Measurements from ENCODE around the gene PLCL2.
A peak's percentile ranks its signal among the peaks of the same experiment; 100 is the strongest.
"Not testable (repeated sequence)": the region's sequence is repeated elsewhere in the genome, so short reads cannot be mapped to it uniquely, and the experiment has no call there.

The PLCL2 gene

GRCh38 chr3:16978234-16978920 lies 93.6 kb downstream of the PLCL2 start:
- DNase-seq: no peak

- no peak for DNase-seq
Measured at GRCh38 chr3:16978921-16979271, 94.1 kb downstream of the PLCL2 start.

- DNase-seq: not testable (repeated sequence)
Measured at GRCh38 chr3:16979769-16980515, 95.2 kb downstream of the PLCL2 start.

GRCh38 chr3:16980526-16980925 lies 95.8 kb downstream of the PLCL2 start:
- DNase-seq: not testable (repeated sequence)

- no peak for DNase-seq
Measured at GRCh38 chr3:16982460-16982859, 97.7 kb downstream of the PLCL2 start.

GRCh38 chr3:16985608-16986007 lies 100.9 kb downstream of the PLCL2 start:
- DNase-seq: no peak

- DNase-seq: no peak
Measured at GRCh38 chr3:16987141-16987540, 102.4 kb downstream of the PLCL2 start.

GRCh38 chr3:16990163-16990562 lies 105.4 kb downstream of the PLCL2 start:
- no peak for DNase-seq

- no peak for DNase-seq
Measured at GRCh38 chr3:16992198-16992597, 107.4 kb downstream of the PLCL2 start.

- no peak for DNase-seq
Measured at GRCh38 chr3:16993227-16993626, 108.5 kb downstream of the PLCL2 start.

GRCh38 chr3:16994854-16995525 lies 110.2 kb downstream of the PLCL2 start:
- no peak for DNase-seq

- no peak for DNase-seq
Measured at GRCh38 chr3:16995601-16996000, 110.8 kb downstream of the PLCL2 start.

- no peak for DNase-seq
Measured at GRCh38 chr3:16998236-16998923, 113.6 kb downstream of the PLCL2 start.

GRCh38 chr3:16999161-16999560 lies 114.4 kb downstream of the PLCL2 start:
- DNase-seq: no peak

GRCh38 chr3:16999871-17000270 lies 115.1 kb downstream of the PLCL2 start:
- no peak for DNase-seq

- DNase-seq: no peak
Measured at GRCh38 chr3:17003457-17003856, 118.7 kb downstream of the PLCL2 start.

- peak in 1 of 2 donors; percentile 26 for DNase-seq
Measured at GRCh38 chr3:17006132-17006852, 121.5 kb downstream of the PLCL2 start.

GRCh38 chr3:17007284-17007683 lies 122.5 kb downstream of the PLCL2 start:
- DNase-seq: no peak

GRCh38 chr3:17009826-17010225 lies 125.1 kb downstream of the PLCL2 start:
- no peak for DNase-seq

- DNase-seq: no peak
Measured at GRCh38 chr3:17011728-17012338, 127.1 kb downstream of the PLCL2 start.

- no peak for DNase-seq
Measured at GRCh38 chr3:17013050-17013449, 128.3 kb downstream of the PLCL2 start.

- DNase-seq: no peak
Measured at GRCh38 chr3:17013571-17013970, 128.8 kb downstream of the PLCL2 start.

Measured in bone marrow (tissue), 2 donors.